A673 (cell line): ENCODE measurements around the gene JAML.

Experiments
- EZH2 ChIP-seq: fragments of 200-600 bp; sonication (generic); IDR thresholded peaks from 2 replicates; pipeline ENCODE4 v1.6.1; 2017; ENCODE audit warnings: borderline replicate concordance, low read depth, mild to moderate bottlenecking, mixed read lengths, antibody characterized with exemption, low read length; ENCODE audit not compliant: poor library complexity, severe bottlenecking
- TF ChIP-seq, protein P1 (sequence below): fragments of 300-800, 200-600 bp; sonication (generic); conservative IDR thresholded peaks from 2 replicates; pipeline ENCODE4 v1.5.1; 2017; ENCODE audit warnings: low read depth, mild to moderate bottlenecking, antibody characterized with exemption, low read length, moderate library complexity, mixed read lengths

DNA sequence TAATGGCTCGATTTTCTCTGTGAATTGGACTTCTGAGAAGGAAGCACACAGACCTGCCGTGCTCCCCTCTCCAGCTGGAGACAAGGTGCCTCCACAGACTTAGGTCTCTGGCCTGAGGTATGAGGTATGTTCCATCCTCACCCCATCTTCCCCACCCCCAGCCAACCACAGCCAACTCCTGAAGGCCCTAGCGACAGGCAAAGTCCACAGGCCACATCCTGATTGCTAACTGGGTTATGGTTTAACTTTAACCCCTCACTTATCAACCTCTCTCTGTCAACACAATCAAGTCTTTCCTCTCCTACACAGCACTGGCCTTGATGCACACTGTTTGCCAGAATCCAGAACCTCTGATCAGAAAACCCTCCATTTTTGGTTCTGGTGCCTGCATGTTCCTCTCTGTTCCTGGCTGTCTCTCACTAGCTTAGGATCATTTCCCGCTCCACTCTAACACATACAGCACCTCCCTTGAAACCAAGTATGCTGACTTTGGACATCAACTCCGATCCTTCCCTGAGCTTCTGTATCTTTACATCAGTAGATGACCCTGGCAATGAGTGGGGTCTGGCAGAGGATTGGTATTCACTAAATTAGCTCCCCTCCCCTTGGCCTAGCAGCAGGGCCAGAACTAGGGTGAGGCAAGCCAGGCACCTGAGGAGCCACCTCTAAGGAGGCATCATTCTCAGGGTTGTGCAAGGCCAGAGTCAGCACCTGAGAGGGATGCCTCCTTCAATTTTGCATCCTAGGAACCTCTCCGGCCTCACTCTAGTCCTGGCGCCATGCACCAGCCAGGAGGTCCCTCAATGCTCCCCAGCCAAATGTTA, 22.0 kb downstream of the JAML start:
- TF ChIP-seq, protein P1, sequence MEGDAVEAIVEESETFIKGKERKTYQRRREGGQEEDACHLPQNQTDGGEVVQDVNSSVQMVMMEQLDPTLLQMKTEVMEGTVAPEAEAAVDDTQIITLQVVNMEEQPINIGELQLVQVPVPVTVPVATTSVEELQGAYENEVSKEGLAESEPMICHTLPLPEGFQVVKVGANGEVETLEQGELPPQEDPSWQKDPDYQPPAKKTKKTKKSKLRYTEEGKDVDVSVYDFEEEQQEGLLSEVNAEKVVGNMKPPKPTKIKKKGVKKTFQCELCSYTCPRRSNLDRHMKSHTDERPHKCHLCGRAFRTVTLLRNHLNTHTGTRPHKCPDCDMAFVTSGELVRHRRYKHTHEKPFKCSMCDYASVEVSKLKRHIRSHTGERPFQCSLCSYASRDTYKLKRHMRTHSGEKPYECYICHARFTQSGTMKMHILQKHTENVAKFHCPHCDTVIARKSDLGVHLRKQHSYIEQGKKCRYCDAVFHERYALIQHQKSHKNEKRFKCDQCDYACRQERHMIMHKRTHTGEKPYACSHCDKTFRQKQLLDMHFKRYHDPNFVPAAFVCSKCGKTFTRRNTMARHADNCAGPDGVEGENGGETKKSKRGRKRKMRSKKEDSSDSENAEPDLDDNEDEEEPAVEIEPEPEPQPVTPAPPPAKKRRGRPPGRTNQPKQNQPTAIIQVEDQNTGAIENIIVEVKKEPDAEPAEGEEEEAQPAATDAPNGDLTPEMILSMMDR = no peak
- TF ChIP-seq EZH2 = no peak
